GM19455 (cell line): ENCODE measurements around the gene CPAMD8.

Source experiments
- ATAC-seq: cut with Tn5 transposase; IDR thresholded peaks from one replicate; pipeline ENCODE4 v1.9.1; 2021; ENCODE audit not compliant: unreplicated experiment

Gene CPAMD8

DNA sequence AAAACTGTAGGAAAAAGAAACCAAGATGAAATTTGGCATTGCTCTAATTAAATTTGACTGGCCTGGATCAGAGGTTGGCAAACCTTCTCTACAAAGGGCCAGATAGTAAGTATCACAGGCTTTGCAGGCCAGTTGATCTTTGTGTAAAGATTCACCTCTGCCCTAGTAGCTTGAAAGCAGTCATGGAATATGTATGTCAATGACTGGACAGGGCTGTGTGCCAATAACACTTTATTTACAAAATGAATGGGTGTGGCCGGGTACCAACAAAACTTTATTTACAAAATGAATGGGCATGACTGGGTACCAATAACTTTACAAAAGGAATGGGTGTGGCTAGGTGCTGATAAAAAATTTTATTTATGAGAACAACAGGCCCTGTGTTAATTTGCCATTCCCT, 177.4 kb downstream of the CPAMD8 start:
- ATAC-seq, result no peak

DNA sequence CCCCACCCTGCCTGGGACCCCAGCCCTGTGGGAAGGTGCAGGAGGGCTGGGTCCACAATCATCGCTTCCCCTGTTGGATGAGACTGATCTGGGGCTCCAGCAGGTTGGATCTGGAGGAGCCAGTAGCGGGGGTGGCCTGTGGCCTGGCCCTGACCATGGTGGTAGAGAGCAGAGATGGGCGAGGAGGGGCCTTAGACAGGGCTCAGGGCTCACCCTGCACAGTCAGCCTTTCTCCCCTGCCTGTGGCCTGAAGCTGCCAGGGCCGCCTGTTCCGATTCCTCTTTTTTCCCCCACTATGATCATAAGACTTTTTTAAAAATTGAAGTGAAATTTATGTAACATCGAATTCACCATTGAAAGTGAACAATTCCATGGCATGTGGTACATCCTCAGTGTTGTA, 179.2 kb downstream of the CPAMD8 start:
- no peak for ATAC-seq

DNA sequence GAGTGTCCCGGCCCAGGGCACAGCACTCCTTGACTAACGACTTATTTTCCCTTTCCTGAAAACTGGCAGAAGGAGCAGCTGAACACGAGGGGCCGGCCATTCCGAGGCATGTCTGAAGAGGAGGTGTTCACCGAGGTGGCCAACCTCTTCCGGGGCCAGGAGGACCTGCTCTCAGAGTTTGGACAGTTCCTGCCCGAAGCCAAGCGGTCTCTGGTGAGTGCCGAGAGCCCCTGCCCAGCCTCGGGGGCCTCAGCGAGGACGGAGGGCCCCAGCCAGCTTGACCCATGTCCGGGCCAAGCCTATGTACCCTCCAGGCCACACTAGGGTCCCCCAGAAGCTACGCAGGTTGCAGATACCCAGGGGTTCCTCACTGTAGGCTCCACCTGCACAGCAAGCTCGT, 179.7 kb downstream of the CPAMD8 start:
- ATAC-seq, result no peak
